Gastrocnemius medialis (tissue), 4 donors: ENCODE results near the gene CHRM5. TPM values are rescaled to one million over a fixed set of nuclear protein-coding genes. Genes with fewer than 3 reads are reported as not detected.

Source experiments
- ATAC-seq, 2 donors: fragments of 150-250 bp; one replicate each; pipeline ENCODE4 v1.9.1; 2016
- DNase-seq, 2 donors: peaks; one replicate each; pipeline ENCODE4 v3.0.0-alpha.2; 2019
- H3K27ac ChIP-seq, 4 donors: fragments of 200-600 bp; sonication (generic); 1 replicate in 1 of 4; 2 replicates in 3 of 4; pipeline ENCODE4 v1.5.1; 2016 to 2018; ENCODE audit warnings: mild to moderate bottlenecking in 2 of 4, moderate library complexity in 1 of 4
- H3K27me3 ChIP-seq, 3 donors: fragments of 200-600 bp; sonication (generic) in 2 of 3; 1 replicate in 1 of 3; 2 replicates in 2 of 3; pipeline versions ENCODE4 v1.5.1 to v1.6.0; 2016 to 2019; ENCODE audit warnings: mild to moderate bottlenecking in 1 of 3, moderate library complexity in 1 of 3
- H3K36me3 ChIP-seq, 2 donors: fragments of 200-600 bp; sonication (generic) in 1 of 2; one replicate each; pipeline ENCODE4 v1.5.1; 2017 to 2018
- H3K4me1 ChIP-seq, 2 donors: fragments of 200-600 bp; sonication (generic) in 1 of 2; one replicate each; pipeline ENCODE4 v1.5.1; 2016 to 2017; ENCODE audit warnings: mild to moderate bottlenecking in 2 of 2
- H3K4me3 ChIP-seq, 4 donors: fragments of 200-600 bp; sonication (generic) in 3 of 4; 1 replicate in 1 of 4; 2 replicates in 3 of 4; pipeline ENCODE4 v1.5.1; 2016 to 2019; ENCODE audit warnings: mild to moderate bottlenecking in 2 of 4
- H3K9me3 ChIP-seq, 3 donors: fragments of 200-600 bp; sonication (generic) in 2 of 3; 1 replicate in 1 of 3; 2 replicates in 2 of 3; pipeline ENCODE4 v1.5.1; 2016 to 2019
- CTCF ChIP-seq, 5 experiments: fragments of 450-650 bp in 3 of 5; fragments of 200-600 bp in 2 of 5; sonication (generic) in 2 of 5; IDR thresholded peaks in 4 of 5; conservative IDR thresholded peaks in 1 of 5; 1 replicate in 4 of 5; 2 replicates in 1 of 5; pipeline ENCODE4 v1.5.1; 2016 to 2019; ENCODE audit warnings: antibody characterized with exemption in 5 of 5, mild to moderate bottlenecking in 3 of 5, moderate library complexity in 3 of 5
- POLR2A ChIP-seq, 2 donors: fragments of 450-650 bp; IDR thresholded peaks; one replicate each; pipeline ENCODE4 v1.6.1; 2017; ENCODE audit warnings: antibody characterized with exemption in 2 of 2, mild to moderate bottlenecking in 2 of 2, moderate library complexity in 2 of 2
- in situ Hi-C, 4 donors: fragments of 200-750 bp; cut with MboI; loops; one replicate each; pipeline versions ENCODE4 v1.15.0 to v1.8.0; 2017; ENCODE audit warnings: low sequenced_read_pairs in 4 of 4
- intact Hi-C: fragments of 100-400 bp; cut with DNase I; formaldehyde crosslinking; loops from one replicate; pipeline ENCODE4 v1.15.1; 2023; ENCODE audit warnings: low total_unique reads
- total RNA-seq, 4 donors: library from RNA; depleted of rRNA; stranded (reverse); fragments of >200 nt; gene quantifications; one replicate each; pipeline versions ENCODE4 v1.1.0 to v1.2.3, GENCODE V29; 2016

CHRM5 gene, protein sequence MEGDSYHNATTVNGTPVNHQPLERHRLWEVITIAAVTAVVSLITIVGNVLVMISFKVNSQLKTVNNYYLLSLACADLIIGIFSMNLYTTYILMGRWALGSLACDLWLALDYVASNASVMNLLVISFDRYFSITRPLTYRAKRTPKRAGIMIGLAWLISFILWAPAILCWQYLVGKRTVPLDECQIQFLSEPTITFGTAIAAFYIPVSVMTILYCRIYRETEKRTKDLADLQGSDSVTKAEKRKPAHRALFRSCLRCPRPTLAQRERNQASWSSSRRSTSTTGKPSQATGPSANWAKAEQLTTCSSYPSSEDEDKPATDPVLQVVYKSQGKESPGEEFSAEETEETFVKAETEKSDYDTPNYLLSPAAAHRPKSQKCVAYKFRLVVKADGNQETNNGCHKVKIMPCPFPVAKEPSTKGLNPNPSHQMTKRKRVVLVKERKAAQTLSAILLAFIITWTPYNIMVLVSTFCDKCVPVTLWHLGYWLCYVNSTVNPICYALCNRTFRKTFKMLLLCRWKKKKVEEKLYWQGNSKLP
- not detected for total RNA-seq

DNA sequence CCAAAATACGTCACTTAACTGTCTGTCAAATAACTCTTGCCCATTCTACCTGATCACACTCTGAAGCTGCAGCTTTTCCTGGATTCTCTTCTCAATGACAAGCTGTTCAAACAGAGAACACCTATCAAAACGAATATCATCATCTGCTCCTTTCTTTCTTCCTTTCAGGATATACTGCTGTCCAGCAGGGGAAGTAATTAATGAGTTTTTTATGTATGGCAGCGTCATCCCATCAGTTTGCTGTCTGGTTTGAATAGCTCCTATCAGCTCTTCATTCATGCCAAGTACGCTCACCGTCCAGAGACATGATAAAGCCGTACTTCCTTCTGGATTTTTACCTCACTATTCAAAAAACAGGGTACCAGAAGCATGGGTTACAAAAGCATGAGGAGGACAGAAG, at the start of gene CHRM5:
TSS of gene CHRM5 (plus strand) at position 274 of the 400 bp plus-strand sequence. CDS start 94,221 bp downstream, outside the sequence.
- peaks cover 15 to 16% of the 10 kb centered on the region in 2 donors for H3K4me1 ChIP-seq
- H3K36me3 ChIP-seq = no peaks in the 10 kb centered on the region
- H3K9me3 ChIP-seq = no peaks in the 10 kb centered on the region
- H3K27me3 ChIP-seq = no peaks in the 10 kb centered on the region
- in situ Hi-C loops = no loop called here
- no peak within 1 kb of the TSS for H3K27ac ChIP-seq
- ATAC-seq = no peak
- no peak for DNase-seq
- intact Hi-C loops = loop anchor here (10.0 kb wide), 1 partner anchor 233 kb away; no protein-coding TSS in a partner anchor
- no peak for TF ChIP-seq POLR2A (IDR thresholded peaks at IDR 0.05)
- no peak for TF ChIP-seq CTCF (IDR thresholded peaks at IDR 0.05 in 4 of 5, conservative IDR thresholded peaks at IDR 0.05 in 1 of 5)
- H3K4me3 ChIP-seq = no peak within 1 kb of the TSS

DNA sequence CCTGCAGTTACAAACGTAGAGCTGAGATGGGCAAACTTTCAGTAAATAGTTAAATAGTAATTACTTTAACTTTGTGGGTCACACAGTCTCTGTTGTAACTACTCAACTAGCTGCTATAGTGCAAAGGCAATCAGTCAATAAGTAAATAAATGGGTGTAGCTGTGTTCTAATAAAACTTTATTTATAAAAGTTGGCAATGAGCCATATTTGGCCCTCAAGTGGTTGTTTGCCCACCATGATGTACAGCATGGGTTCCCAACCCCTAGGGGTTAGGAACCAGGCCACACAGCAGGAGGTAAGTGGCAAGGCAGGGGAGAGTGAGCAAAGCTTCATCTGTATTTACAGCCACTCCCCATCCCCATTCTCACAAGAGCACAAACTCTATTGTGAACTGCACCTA, 44.9 kb upstream of the CHRM5 start:
- no peak overlapping the region for H3K27ac ChIP-seq
- intact Hi-C loops (no loop called here), in situ Hi-C loops (no loop called here)
- no peak for DNase-seq
- H3K27me3 ChIP-seq = no peaks in the 10 kb centered on the region
- ATAC-seq = no peak
- TF ChIP-seq CTCF (IDR thresholded peaks at IDR 0.05 in 4 of 5, conservative IDR thresholded peaks at IDR 0.05 in 1 of 5) (no peak), POLR2A (IDR thresholded peaks at IDR 0.05) (no peak)
- H3K9me3 ChIP-seq = no peaks in the 10 kb centered on the region
- no peaks in the 10 kb centered on the region for H3K36me3 ChIP-seq
- H3K4me1 ChIP-seq = peaks cover 0 to 3% of the 10 kb centered on the region in 2 donors
- no peak overlapping the region for H3K4me3 ChIP-seq

DNA sequence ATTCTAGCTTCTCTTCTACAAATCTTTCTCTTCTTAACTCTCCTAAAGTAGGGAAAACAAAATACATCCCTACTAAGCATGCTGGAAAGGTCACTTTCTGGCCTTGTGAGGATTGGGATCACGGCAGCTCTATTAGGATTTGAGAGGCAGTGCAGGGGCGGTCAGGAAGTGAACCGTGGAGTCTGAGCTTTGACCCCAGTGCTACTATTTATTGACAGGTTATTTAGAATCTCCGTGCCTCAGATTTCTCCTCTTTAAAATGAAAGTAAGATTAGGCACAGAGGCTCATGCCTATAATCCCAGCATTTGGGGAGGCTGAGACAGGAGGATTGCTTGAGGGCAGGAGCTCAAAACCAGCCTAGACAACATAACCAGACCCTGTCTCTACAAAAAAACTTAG, 42.0 kb upstream of the CHRM5 start:
- Histone ChIP-seq H3K9me3 (no peaks in the 10 kb centered on the region), H3K36me3 (no peaks in the 10 kb centered on the region), H3K4me1 (peaks cover 0 to 3% of the 10 kb centered on the region in 2 donors), H3K27ac (no peak overlapping the region), H3K4me3 (no peak overlapping the region), H3K27me3 (no peaks in the 10 kb centered on the region)
- in situ Hi-C loops (no loop called here), intact Hi-C loops (no loop called here)
- DNase-seq (no peak), ATAC-seq (no peak)
- TF ChIP-seq POLR2A (IDR thresholded peaks at IDR 0.05) (no peak), CTCF (IDR thresholded peaks at IDR 0.05 in 4 of 5, conservative IDR thresholded peaks at IDR 0.05 in 1 of 5) (no peak)

- no peaks in the 10 kb centered on the region for H3K27me3 ChIP-seq
- in situ Hi-C loops = no loop called here
- intact Hi-C loops = no loop called here
- ATAC-seq (no peak), DNase-seq (no peak)
- no peaks in the 10 kb centered on the region for H3K36me3 ChIP-seq
- TF ChIP-seq CTCF (IDR thresholded peaks at IDR 0.05 in 4 of 5, conservative IDR thresholded peaks at IDR 0.05 in 1 of 5) = no peak
- no peak overlapping the region for H3K4me3 ChIP-seq
- H3K4me1 ChIP-seq = peaks cover 0 to 3% of the 10 kb centered on the region in 2 donors
- H3K27ac ChIP-seq = no peak overlapping the region
- H3K9me3 ChIP-seq = no peaks in the 10 kb centered on the region
Observed at GRCh38 chr15:33932734-33933133, 35.6 kb upstream of the CHRM5 start.
